ENCODE data around the gene TIGAR. TPM values are rescaled to one million over a fixed set of nuclear protein-coding genes. Genes with fewer than 3 reads are reported as not detected.
A peak's percentile ranks its signal among the peaks of the same experiment; 100 is the strongest.

TIGAR gene
- polyA plus RNA-seq, 1 donor from 2014 or later, result 10.0 TPM

DNA sequence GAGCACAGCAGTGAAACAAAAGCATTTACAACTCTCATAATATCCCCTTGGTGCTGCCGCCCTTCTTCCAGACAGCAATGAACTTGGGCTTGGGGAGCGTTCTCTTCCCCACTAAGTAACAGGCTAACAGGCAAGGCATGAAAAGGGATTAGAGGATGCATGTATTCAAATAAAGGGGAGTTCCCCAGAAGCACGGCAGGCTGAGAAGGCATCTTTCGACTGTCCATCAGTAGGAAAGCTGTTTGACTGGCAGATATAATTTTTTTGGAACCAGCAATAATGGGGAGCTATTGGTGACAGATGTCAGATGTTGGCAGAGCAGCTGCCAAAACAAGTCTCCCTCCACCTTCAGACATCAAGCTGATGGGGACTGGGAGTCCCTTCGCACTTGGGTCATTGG, 9.2 kb upstream of the TIGAR start:
- Histone ChIP-seq H3K4me3 (ENCODE audit: low read length) (no peak overlapping the region), H3F3A (ENCODE audit: insufficient read depth, low read length, poor library complexity, severe bottlenecking) (peaks cover 6% of the 10 kb centered on the region), H3K9me2 (ENCODE audit: insufficient read depth, low read length) (no peaks in the 10 kb centered on the region), H3K27ac (ENCODE audit: low read length) (no peak overlapping the region), H2AFZ (ENCODE audit: low read depth, low read length) (no peak overlapping the region), H3K79me2 (replicated peaks; ENCODE audit: insufficient read depth, low read length) (no peaks in the 10 kb centered on the region), H3K27me3 (ENCODE audit: insufficient read depth, low read depth, low read length) (no peaks in the 10 kb centered on the region), H4K20me1 (ENCODE audit: insufficient read depth) (no peaks in the 10 kb centered on the region), H3K4me2 (ENCODE audit: low read length) (no peak overlapping the region), H3K9me3 (ENCODE audit: low read length) (no peaks in the 10 kb centered on the region), H3K36me3 (ENCODE audit: insufficient read depth, low read length) (no peaks in the 10 kb centered on the region), H3K9ac (ENCODE audit: low read length) (no peak overlapping the region)
- TF ChIP-seq SMC3 (conservative IDR thresholded peaks at IDR 0.05; ENCODE audit: poor library complexity), result no peak
- no peak for TF ChIP-seq POLR2AphosphoS5 (IDR thresholded peaks at IDR 0.05)
- TF ChIP-seq EP300 (conservative IDR thresholded peaks at IDR 0.05; ENCODE audit: poor library complexity, severe bottlenecking), result peak; percentile 16

- peaks cover 4% of the 10 kb centered on the region for H3F3A ChIP-seq (ENCODE audit: insufficient read depth, low read length, poor library complexity, severe bottlenecking)
- no peaks in the 10 kb centered on the region for H3K27me3 ChIP-seq (ENCODE audit: insufficient read depth, low read depth, low read length)
- H4K20me1 ChIP-seq (ENCODE audit: insufficient read depth), result no peaks in the 10 kb centered on the region
- no peak overlapping the region for H3K9ac ChIP-seq (ENCODE audit: low read length)
- no peaks in the 10 kb centered on the region for H3K9me2 ChIP-seq (ENCODE audit: insufficient read depth, low read length)
- H3K4me2 ChIP-seq (ENCODE audit: low read length), result no peak overlapping the region
- no peak overlapping the region for H2AFZ ChIP-seq (ENCODE audit: low read depth, low read length)
- H3K27ac ChIP-seq (ENCODE audit: low read length), result no peak overlapping the region
- no peak overlapping the region for H3K4me3 ChIP-seq (ENCODE audit: low read length)
- H3K79me2 ChIP-seq (replicated peaks; ENCODE audit: insufficient read depth, low read length), result no peaks in the 10 kb centered on the region
- no peaks in the 10 kb centered on the region for H3K9me3 ChIP-seq (ENCODE audit: low read length)
- no peaks in the 10 kb centered on the region for H3K36me3 ChIP-seq (ENCODE audit: insufficient read depth, low read length)
- no peak for TF ChIP-seq REST (IDR thresholded peaks at IDR 0.05; ENCODE audit: borderline replicate concordance)
- TF ChIP-seq TAF1 (IDR thresholded peaks at IDR 0.05; ENCODE audit: low read depth), result no peak
- no peak for TF ChIP-seq RAD21 (conservative IDR thresholded peaks at IDR 0.05)
- TF ChIP-seq EP300 (conservative IDR thresholded peaks at IDR 0.05; ENCODE audit: poor library complexity, severe bottlenecking), result no peak
- TF ChIP-seq CTCF (IDR thresholded peaks at IDR 0.05; ENCODE audit: poor library complexity, severe bottlenecking), result no peak
- TF ChIP-seq POLR2AphosphoS5 (IDR thresholded peaks at IDR 0.05), result no peak
- TF ChIP-seq MXI1 (conservative IDR thresholded peaks at IDR 0.05; ENCODE audit: poor library complexity, severe bottlenecking), result no peak
- no peak for TF ChIP-seq EZH2 (IDR thresholded peaks at IDR 0.05; ENCODE audit: borderline replicate concordance, insufficient read depth, low read length, poor library complexity, severe bottlenecking)
- no peak for TF ChIP-seq SMC3 (conservative IDR thresholded peaks at IDR 0.05; ENCODE audit: poor library complexity)
Measured at GRCh38 chr12:4312251-4312650, 8.8 kb upstream of the TIGAR start.

GRCh38 chr12:4320497-4320852, 538 bp upstream of the TIGAR start:
- peak overlapping the region; percentile 84 for H3K9ac ChIP-seq (ENCODE audit: low read length)
- no peaks in the 10 kb centered on the region for H3K9me2 ChIP-seq (ENCODE audit: insufficient read depth, low read length)
- H4K20me1 ChIP-seq (ENCODE audit: insufficient read depth), result no peaks in the 10 kb centered on the region
- peak overlapping the region; percentile 62 for H3K27ac ChIP-seq (ENCODE audit: low read length)
- H3K4me3 ChIP-seq (ENCODE audit: low read length), result peak overlapping the region; percentile 100
- no peaks in the 10 kb centered on the region for H3K36me3 ChIP-seq (ENCODE audit: insufficient read depth, low read length)
- H2AFZ ChIP-seq (ENCODE audit: low read depth, low read length), result peak overlapping the region; percentile 88
- H3K79me2 ChIP-seq (replicated peaks; ENCODE audit: insufficient read depth, low read length), result peaks cover 10% of the 10 kb centered on the region
- peak overlapping the region; percentile 41 for H3K4me2 ChIP-seq (ENCODE audit: low read length)
- H3K27me3 ChIP-seq (ENCODE audit: insufficient read depth, low read depth, low read length), result no peaks in the 10 kb centered on the region
- no peaks in the 10 kb centered on the region for H3F3A ChIP-seq (ENCODE audit: insufficient read depth, low read length, poor library complexity, severe bottlenecking)
- no peaks in the 10 kb centered on the region for H3K9me3 ChIP-seq (ENCODE audit: low read length)
- no peak for TF ChIP-seq POLR2AphosphoS5 (IDR thresholded peaks at IDR 0.05)
- TF ChIP-seq TAF1 (IDR thresholded peaks at IDR 0.05; ENCODE audit: low read depth), result no peak
- no peak for TF ChIP-seq REST (IDR thresholded peaks at IDR 0.05; ENCODE audit: borderline replicate concordance)
- no peak for TF ChIP-seq MXI1 (conservative IDR thresholded peaks at IDR 0.05; ENCODE audit: poor library complexity, severe bottlenecking)
- no peak for TF ChIP-seq EP300 (conservative IDR thresholded peaks at IDR 0.05; ENCODE audit: poor library complexity, severe bottlenecking)
- TF ChIP-seq EZH2 (IDR thresholded peaks at IDR 0.05; ENCODE audit: borderline replicate concordance, insufficient read depth, low read length, poor library complexity, severe bottlenecking), result no peak
- no peak for TF ChIP-seq CTCF (IDR thresholded peaks at IDR 0.05; ENCODE audit: poor library complexity, severe bottlenecking)
- no peak for TF ChIP-seq RAD21 (conservative IDR thresholded peaks at IDR 0.05)
- no peak for TF ChIP-seq SMC3 (conservative IDR thresholded peaks at IDR 0.05; ENCODE audit: poor library complexity)
